ENCODE results near the gene NEIL1. TPM values are rescaled to one million over a fixed set of nuclear protein-coding genes. Genes with fewer than 3 reads are reported as not detected.

NEIL1 gene
- total and polyA plus RNA-seq, 2 donors (not counting 1 experiment from before 2014, with no cell fraction given) = 103 to 251 TPM

DNA sequence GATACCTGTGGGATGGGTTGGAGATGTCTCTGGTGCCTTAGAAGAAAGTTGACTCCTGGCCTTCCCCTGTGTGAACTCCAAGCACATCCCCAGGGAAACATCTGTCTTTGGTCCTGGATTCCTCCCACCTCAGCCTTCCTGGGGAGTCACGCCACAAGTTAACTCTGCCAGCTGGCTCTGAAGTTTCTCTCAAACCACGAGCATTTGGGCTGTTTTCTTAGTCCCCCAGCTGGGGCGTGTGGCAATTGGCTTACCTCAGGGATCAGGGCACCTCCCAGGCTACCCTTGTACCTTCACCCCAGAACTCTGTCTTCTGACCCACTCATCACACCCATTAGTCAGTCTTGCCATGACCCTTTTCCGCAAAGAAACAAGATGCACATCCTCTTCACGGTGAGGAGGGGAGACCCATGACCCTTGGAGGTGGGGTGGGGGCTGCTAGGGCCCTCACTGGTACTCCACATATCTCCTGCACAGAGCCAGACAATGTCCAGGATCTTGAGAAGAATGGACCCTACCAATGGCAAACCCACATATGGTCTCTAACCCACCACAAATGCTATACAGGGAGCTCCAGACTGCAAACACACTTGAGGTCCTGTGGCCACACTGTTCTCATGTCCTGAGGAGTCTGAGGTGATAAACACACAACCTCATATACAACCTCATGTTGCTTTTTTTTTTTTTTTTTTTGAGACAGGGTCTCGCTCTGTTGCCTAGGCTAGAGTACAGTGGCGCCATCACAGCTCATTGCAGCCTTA lies 3.9 kb downstream of the NEIL1 start:
- ATAC-seq (ENCODE audit: low read depth) (no peak), DNase-seq (peak; percentile 58)
- intact Hi-C loops (cut with micrococcal nuclease) = loop anchor here (1.0 to 5.0 kb wide), 3 partner anchors 18 to 563 kb away; partner anchors contain the start of gene MAN2C1
- Histone ChIP-seq H3K36me3 (replicated peaks in 1 of 2; ENCODE audit: control extremely low read depth in 1 of 2, control insufficient read depth in 1 of 2, extremely low read depth in 1 of 2, insufficient read depth in 2 of 2, low read length in 1 of 2) (peaks cover 0 to 18% of the 10 kb centered on the region in 2 experiments), H3K4me2 (replicated peaks; ENCODE audit: low read depth, low read length, poor library complexity, severe bottlenecking) (peak overlapping the region; percentile 39), H3K27me3 (replicated peaks in 1 of 4; ENCODE audit: control extremely low read depth in 1 of 4, control insufficient read depth in 3 of 4, insufficient read depth in 4 of 4, low read length in 3 of 4) (no peaks in the 10 kb centered on the region), H2AFZ (ENCODE audit: insufficient read depth, low read depth, low read length, poor library complexity, severe bottlenecking) (no peak overlapping the region), H3K4me1 (ENCODE audit: control insufficient read depth in 2 of 2, insufficient read depth in 2 of 2, low read length in 2 of 2) (peaks cover 31 to 47% of the 10 kb centered on the region in 2 donors), H3K9me3 (ENCODE audit: control extremely low read depth in 1 of 3, control insufficient read depth in 2 of 3, insufficient read depth in 1 of 3, low read length in 2 of 3) (peaks cover 0 to 53% (median 27%) of the 10 kb centered on the region in 3 donors), H3K4me3 (ENCODE audit: control extremely low read depth in 1 of 5, extremely low read depth in 1 of 5, insufficient read depth in 1 of 5, low read depth in 2 of 5, low read length in 4 of 5) (no peak overlapping the region), H3K9ac (ENCODE audit: low read length) (no peak overlapping the region), H3K79me2 (ENCODE audit: control insufficient read depth, insufficient read depth, low read length) (no peaks in the 10 kb centered on the region), H4K20me1 (ENCODE audit: control insufficient read depth, insufficient read depth, low read length, poor library complexity, severe bottlenecking) (no peaks in the 10 kb centered on the region), H3K27ac (ENCODE audit: low read length in 2 of 2) (peak overlapping the region; percentile 84 to 92)
- H3K27ac Mint-ChIP-seq = peak overlapping the region; percentile 98
- no peaks in the 10 kb centered on the region for H3K27me3 Mint-ChIP-seq
- WGBS (ENCODE audit: insufficient coverage) = 39% methylated on average over 4 of the region's 7 CpGs
- peaks cover 38% of the 10 kb centered on the region for H3K4me1 Mint-ChIP-seq
- TF ChIP-seq EZH2 (IDR thresholded peaks at IDR 0.05; ENCODE audit: borderline replicate concordance, insufficient read depth, low read depth, low read length, poor library complexity, severe bottlenecking) = no peak
- CTCF ChIA-PET = interaction anchor here (7.0 kb wide), 1 partner anchor 17 kb away, joined by 52 read pairs; the partner anchor contains the start of gene MAN2C1
- peak overlapping the region; percentile 80 for H3K4me3 Mint-ChIP-seq
- peaks cover 8% of the 10 kb centered on the region for H3K9me3 Mint-ChIP-seq (ENCODE audit: insufficient read depth)
- POLR2A ChIA-PET = interaction anchor here (1.1 to 2.0 kb wide), 2 partner anchors 17 to 100 kb away, joined by 3 to 4 read pairs; partner anchors contain the start of genes MAN2C1 and SIN3A

DNA sequence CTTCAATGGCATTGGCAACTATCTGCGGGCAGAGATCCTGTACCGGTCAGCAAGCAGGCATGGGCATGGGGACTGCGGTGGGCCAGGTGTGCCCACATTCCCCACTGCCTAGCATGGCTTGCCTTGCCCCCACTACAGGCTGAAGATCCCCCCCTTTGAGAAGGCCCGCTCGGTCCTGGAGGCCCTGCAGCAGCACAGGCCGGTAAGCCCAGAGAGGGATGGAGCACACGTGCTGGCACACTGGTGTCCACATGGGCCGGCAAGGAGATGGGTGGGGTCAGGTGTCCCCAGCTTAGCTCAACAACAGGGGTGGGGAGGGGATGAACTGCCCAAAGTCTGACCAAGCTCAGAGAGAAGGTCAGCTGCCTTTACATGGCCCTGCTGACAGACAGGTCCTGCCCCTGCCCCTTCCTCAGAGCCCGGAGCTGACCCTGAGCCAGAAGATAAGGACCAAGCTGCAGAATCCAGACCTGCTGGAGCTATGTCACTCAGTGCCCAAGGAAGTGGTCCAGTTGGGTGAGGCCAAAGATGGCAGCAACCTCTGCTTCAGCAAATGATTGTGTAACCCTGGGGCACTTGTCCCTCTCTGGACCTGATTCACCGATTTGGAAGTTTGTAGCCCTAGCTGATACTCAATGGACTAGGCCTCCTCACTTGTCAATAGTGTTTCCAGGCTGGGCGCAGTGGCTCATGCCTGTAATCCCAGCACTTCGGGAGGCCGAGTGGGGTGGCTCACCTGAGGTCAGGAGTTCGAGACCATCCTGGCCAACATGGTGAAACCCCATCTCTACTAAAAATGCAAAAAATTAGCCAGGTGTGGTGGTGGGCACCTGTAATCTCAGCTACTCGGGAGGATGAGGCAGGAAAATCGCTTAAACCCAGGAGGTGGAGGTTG lies 5.6 kb downstream of the NEIL1 start:
- CTCF ChIA-PET = interaction anchor here (0.8 to 3.7 kb wide), 2 partner anchors 17 to 289 kb away, joined by 3 to 15 read pairs; partner anchors contain the start of gene MAN2C1
- Histone ChIP-seq H3K4me1 (ENCODE audit: control insufficient read depth in 2 of 2, insufficient read depth in 2 of 2, low read length in 2 of 2) (peaks cover 27 to 36% of the 10 kb centered on the region in 2 donors), H2AFZ (ENCODE audit: insufficient read depth, low read depth, low read length, poor library complexity, severe bottlenecking) (no peak overlapping the region), H3K27ac (ENCODE audit: low read length in 2 of 2) (no peak overlapping the region), H4K20me1 (ENCODE audit: control insufficient read depth, insufficient read depth, low read length, poor library complexity, severe bottlenecking) (no peaks in the 10 kb centered on the region), H3K36me3 (replicated peaks in 1 of 2; ENCODE audit: control extremely low read depth in 1 of 2, control insufficient read depth in 1 of 2, extremely low read depth in 1 of 2, insufficient read depth in 2 of 2, low read length in 1 of 2) (peaks cover 0 to 25% of the 10 kb centered on the region in 2 experiments), H3K4me3 (ENCODE audit: control extremely low read depth in 1 of 5, extremely low read depth in 1 of 5, insufficient read depth in 1 of 5, low read depth in 2 of 5, low read length in 4 of 5) (no peak overlapping the region), H3K4me2 (replicated peaks; ENCODE audit: low read depth, low read length, poor library complexity, severe bottlenecking) (no peak overlapping the region), H3K9ac (ENCODE audit: low read length) (no peak overlapping the region), H3K79me2 (ENCODE audit: control insufficient read depth, insufficient read depth, low read length) (no peaks in the 10 kb centered on the region), H3K9me3 (ENCODE audit: control extremely low read depth in 1 of 3, control insufficient read depth in 2 of 3, insufficient read depth in 1 of 3, low read length in 2 of 3) (peaks cover 0 to 56% (median 27%) of the 10 kb centered on the region in 3 donors), H3K27me3 (replicated peaks in 1 of 4; ENCODE audit: control extremely low read depth in 1 of 4, control insufficient read depth in 3 of 4, insufficient read depth in 4 of 4, low read length in 3 of 4) (no peaks in the 10 kb centered on the region)
- H3K9me3 Mint-ChIP-seq (ENCODE audit: insufficient read depth) = peaks cover 8% of the 10 kb centered on the region
- TF ChIP-seq, protein P1, sequence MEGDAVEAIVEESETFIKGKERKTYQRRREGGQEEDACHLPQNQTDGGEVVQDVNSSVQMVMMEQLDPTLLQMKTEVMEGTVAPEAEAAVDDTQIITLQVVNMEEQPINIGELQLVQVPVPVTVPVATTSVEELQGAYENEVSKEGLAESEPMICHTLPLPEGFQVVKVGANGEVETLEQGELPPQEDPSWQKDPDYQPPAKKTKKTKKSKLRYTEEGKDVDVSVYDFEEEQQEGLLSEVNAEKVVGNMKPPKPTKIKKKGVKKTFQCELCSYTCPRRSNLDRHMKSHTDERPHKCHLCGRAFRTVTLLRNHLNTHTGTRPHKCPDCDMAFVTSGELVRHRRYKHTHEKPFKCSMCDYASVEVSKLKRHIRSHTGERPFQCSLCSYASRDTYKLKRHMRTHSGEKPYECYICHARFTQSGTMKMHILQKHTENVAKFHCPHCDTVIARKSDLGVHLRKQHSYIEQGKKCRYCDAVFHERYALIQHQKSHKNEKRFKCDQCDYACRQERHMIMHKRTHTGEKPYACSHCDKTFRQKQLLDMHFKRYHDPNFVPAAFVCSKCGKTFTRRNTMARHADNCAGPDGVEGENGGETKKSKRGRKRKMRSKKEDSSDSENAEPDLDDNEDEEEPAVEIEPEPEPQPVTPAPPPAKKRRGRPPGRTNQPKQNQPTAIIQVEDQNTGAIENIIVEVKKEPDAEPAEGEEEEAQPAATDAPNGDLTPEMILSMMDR (IDR thresholded peaks at IDR 0.05) = no peak
- TF ChIP-seq EZH2 (IDR thresholded peaks at IDR 0.05; ENCODE audit: borderline replicate concordance, insufficient read depth, low read depth, low read length, poor library complexity, severe bottlenecking) = no peak
- H3K27ac Mint-ChIP-seq = no peak overlapping the region
- intact Hi-C loops (cut with micrococcal nuclease) = loop anchor here (5.0 kb wide), 1 partner anchor 565 kb away; no protein-coding TSS in a partner anchor
- ATAC-seq (ENCODE audit: low read depth) = no peak
- POLR2A ChIA-PET = interaction anchor here (1.2 kb wide), 1 partner anchor 16 kb away, joined by 5 read pairs; the partner anchor contains the start of gene MAN2C1
- H3K4me1 Mint-ChIP-seq = peaks cover 28% of the 10 kb centered on the region
- H3K27me3 Mint-ChIP-seq = no peaks in the 10 kb centered on the region
- no peak overlapping the region for H3K4me3 Mint-ChIP-seq
- no peak for DNase-seq
- 96% methylated on average over 13 of the region's 16 CpGs for WGBS (ENCODE audit: insufficient coverage)
